Upper lobe of right lung (tissue), 1 donor: ENCODE results near the gene RALGPS1. TPM values are rescaled to one million over a fixed set of nuclear protein-coding genes. Genes with fewer than 3 reads are reported as not detected.

Experiments
- ATAC-seq: fragments of 200-7000 bp; cut with Tn5 transposase; one replicate; pipeline ENCODE4 v1.9.1; 2020; ENCODE audit warnings: mild to moderate bottlenecking, moderate library complexity
- DNase-seq: peaks from one replicate; pipeline ENCODE4 v3.0.0-alpha.2; 2020
- H3K27ac ChIP-seq: fragments of 200-600 bp; one replicate; pipeline ENCODE4 v1.8.0; 2022
- H3K27me3 ChIP-seq: fragments of 200-600 bp; one replicate; pipeline ENCODE4 v1.8.0; 2022; ENCODE audit warnings: mild to moderate bottlenecking
- H3K36me3 ChIP-seq: fragments of 200-600 bp; one replicate; pipeline ENCODE4 v1.8.0; 2022
- H3K4me1 ChIP-seq: fragments of 200-600 bp; one replicate; pipeline ENCODE4 v1.8.0; 2022
- H3K4me3 ChIP-seq: fragments of 200-600 bp; one replicate; pipeline ENCODE4 v1.8.0; 2022; ENCODE audit warnings: mild to moderate bottlenecking
- H3K9me3 ChIP-seq: fragments of 200-600 bp; one replicate; pipeline ENCODE4 v1.8.0; 2022
- intact Hi-C: fragments of 100-400 bp; cut with DNase I; formaldehyde crosslinking; loops from one replicate; pipeline ENCODE4 v1.11.0; 2022
- total RNA-seq: library from RNA; stranded (reverse); fragmentation: NEBNext Ultra II Directional; extraction: Animal tissue kit (Norgen Biotek cat#: 25700); gene quantifications from one replicate; pipeline ENCODE4 v1.2.1, GENCODE V29; 2021
- TF ChIP-seq, protein P1 (sequence below): fragments of 200-600 bp; IDR thresholded peaks from one replicate; pipeline ENCODE4 v1.8.0; 2022; ENCODE audit warnings: antibody characterized with exemption
- donor health status: DM: no; HTN: yes; CAD: no; lungs with severe emphysema.

RALGPS1 gene
- total RNA-seq, 1 donor from 2014 or later, result 15.9 TPM

DNA sequence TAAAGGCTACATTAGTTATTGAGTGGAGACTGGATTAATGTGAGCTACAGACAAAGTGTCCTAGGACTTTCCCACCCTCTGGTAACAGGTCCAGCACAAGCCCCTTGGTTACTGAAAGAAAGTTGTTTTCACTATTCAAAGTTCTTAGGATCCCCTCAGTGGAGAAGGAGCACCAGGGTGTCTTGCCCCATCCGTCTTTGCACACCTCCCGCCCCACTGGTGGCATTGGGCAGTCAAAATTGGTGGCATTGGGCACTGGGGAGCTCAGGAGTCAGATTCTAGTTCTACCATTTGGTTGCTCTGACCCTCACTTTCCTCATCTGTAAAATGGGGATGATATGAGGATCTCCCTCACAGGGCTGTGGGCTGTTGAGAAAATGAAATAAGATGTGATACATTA is 210.2 kb downstream of the RALGPS1 start:
- Histone ChIP-seq H3K4me1 (peaks cover 25% of the 10 kb centered on the region), H3K36me3 (no peaks in the 10 kb centered on the region), H3K9me3 (no peaks in the 10 kb centered on the region), H3K4me3 (no peak overlapping the region), H3K27me3 (no peaks in the 10 kb centered on the region), H3K27ac (no peak overlapping the region)
- intact Hi-C loops, result no loop called here
- TF ChIP-seq, protein P1, sequence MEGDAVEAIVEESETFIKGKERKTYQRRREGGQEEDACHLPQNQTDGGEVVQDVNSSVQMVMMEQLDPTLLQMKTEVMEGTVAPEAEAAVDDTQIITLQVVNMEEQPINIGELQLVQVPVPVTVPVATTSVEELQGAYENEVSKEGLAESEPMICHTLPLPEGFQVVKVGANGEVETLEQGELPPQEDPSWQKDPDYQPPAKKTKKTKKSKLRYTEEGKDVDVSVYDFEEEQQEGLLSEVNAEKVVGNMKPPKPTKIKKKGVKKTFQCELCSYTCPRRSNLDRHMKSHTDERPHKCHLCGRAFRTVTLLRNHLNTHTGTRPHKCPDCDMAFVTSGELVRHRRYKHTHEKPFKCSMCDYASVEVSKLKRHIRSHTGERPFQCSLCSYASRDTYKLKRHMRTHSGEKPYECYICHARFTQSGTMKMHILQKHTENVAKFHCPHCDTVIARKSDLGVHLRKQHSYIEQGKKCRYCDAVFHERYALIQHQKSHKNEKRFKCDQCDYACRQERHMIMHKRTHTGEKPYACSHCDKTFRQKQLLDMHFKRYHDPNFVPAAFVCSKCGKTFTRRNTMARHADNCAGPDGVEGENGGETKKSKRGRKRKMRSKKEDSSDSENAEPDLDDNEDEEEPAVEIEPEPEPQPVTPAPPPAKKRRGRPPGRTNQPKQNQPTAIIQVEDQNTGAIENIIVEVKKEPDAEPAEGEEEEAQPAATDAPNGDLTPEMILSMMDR, result no peak
- DNase-seq (no peak), ATAC-seq (no peak)

DNA sequence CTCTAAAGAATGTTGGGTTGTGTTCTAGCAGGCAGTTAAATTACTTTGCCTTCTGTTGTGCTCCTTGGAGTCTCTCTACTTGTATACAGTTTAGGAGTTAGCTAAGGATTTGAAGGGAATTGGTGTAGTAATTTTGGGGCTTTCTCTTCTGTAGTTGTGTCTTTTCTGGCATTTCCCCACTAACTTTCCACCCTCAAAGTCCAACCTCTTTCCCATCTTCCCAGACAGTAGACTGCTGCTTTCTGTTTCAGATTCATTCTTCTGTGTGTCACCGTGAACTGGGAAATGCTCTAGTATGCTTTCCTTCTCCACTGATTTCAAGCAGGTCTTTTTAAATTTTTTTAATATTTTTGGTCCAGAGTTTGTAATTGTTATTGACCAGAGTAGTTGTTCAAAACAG is 212.4 kb downstream of the RALGPS1 start:
- no peak for DNase-seq
- H3K27ac ChIP-seq, result no peak overlapping the region
- H3K36me3 ChIP-seq, result no peaks in the 10 kb centered on the region
- no peaks in the 10 kb centered on the region for H3K9me3 ChIP-seq
- H3K27me3 ChIP-seq, result no peaks in the 10 kb centered on the region
- H3K4me3 ChIP-seq, result no peak overlapping the region
- intact Hi-C loops, result no loop called here
- ATAC-seq, result no peak
- TF ChIP-seq, protein P1, result no peak
- H3K4me1 ChIP-seq, result peaks cover 39% of the 10 kb centered on the region

- intact Hi-C loops, result no loop called here
- H3K36me3 ChIP-seq, result no peaks in the 10 kb centered on the region
- peak; percentile 30 for ATAC-seq
- H3K27me3 ChIP-seq, result no peaks in the 10 kb centered on the region
- H3K4me3 ChIP-seq, result no peak overlapping the region
- peak overlapping the region; percentile 45 for H3K27ac ChIP-seq
- peak; percentile 58 for DNase-seq
- TF ChIP-seq, protein P1, result no peak
- H3K4me1 ChIP-seq, result peaks cover 33% of the 10 kb centered on the region
- H3K9me3 ChIP-seq, result no peaks in the 10 kb centered on the region
These were observed 213.9 kb downstream of the RALGPS1 start for GRCh38 chr9:127128341-127129072.

DNA sequence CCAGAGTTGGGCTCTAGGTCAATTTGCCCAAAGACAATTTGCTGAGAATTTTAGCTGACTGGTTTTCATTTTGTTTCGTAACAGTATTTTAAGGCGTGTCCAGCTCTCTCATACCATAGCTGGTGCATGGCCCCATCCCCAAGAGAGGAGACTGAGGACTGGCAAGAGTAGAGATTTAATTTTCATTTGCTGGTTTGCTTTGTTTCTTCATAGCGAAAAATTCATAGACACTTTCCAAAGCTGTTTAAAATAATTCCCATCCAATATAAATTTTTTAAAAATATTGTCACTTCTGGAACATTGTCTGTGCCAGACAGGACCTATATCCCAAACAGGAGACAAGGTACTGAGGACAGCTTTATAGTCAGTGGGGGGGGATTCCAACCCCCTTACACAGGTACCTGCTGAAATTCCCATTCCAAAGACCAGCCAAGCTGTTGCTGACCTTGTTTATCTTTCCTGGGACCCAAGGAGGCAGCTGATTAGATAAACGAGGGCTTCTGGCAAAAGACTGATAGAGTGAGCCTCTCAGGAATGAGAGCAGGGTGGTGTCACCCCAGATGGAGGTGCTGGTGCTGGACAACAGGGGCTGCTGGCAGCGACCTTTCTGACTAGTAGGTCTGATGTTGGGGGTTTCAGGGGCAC is 214.6 kb downstream of the RALGPS1 start:
- ATAC-seq (no peak), DNase-seq (no peak)
- Histone ChIP-seq H3K9me3 (no peaks in the 10 kb centered on the region), H3K4me3 (no peak overlapping the region), H3K4me1 (peaks cover 36% of the 10 kb centered on the region), H3K36me3 (no peaks in the 10 kb centered on the region), H3K27ac (peak overlapping the region; percentile 45), H3K27me3 (no peaks in the 10 kb centered on the region)
- TF ChIP-seq, protein P1, result no peak
- intact Hi-C loops, result no loop called here

- peaks cover 40% of the 10 kb centered on the region for H3K4me1 ChIP-seq
- H3K9me3 ChIP-seq, result no peaks in the 10 kb centered on the region
- no peaks in the 10 kb centered on the region for H3K36me3 ChIP-seq
- no peaks in the 10 kb centered on the region for H3K27me3 ChIP-seq
- peak; percentile 59 for DNase-seq
- TF ChIP-seq, protein P1, result no peak
- H3K4me3 ChIP-seq, result no peak overlapping the region
- peak overlapping the region; percentile 32 for H3K27ac ChIP-seq
- intact Hi-C loops, result no loop called here
- no peak for ATAC-seq
These were observed 215.1 kb downstream of the RALGPS1 start for GRCh38 chr9:127129718-127130085.
